Islet of Langerhans (tissue), 1 donor: ENCODE measurements around the gene NMT2.

Source experiments
- FAIRE-seq: peaks from one replicate; lab custom pipeline; 2011; peaks lifted over from hg19 to GRCh38; lab: Jason Lieb, UNC

Gene NMT2

DNA sequence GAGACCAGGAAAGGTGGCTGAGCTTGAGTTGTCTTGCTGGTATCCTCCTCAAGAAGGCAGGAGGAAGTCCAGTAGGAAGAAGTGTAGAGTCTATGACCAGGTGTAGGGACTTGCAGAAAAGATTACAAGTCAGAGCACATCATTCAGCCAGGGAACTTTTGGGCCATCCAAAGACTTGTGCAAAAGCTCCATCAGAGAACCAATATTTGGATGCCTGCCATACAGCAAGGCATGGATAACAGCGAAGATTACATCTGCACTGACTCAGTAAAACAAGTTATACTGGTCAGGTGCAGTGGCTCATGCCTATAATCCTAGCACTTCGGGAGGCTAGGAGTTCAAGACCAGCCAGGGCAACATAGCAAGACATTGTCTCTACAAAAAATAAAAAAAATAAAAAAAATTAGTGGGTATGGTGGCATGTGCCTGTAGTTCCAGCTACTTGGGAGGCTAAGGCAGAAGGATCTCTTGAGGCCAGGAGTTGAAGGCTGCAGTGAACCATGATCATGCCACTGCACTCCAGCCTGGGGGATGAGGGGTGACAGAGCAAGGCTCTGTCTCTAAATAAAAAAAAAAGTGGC lies 13.2 kb upstream of the NMT2 start:
- FAIRE-seq: no peak

DNA sequence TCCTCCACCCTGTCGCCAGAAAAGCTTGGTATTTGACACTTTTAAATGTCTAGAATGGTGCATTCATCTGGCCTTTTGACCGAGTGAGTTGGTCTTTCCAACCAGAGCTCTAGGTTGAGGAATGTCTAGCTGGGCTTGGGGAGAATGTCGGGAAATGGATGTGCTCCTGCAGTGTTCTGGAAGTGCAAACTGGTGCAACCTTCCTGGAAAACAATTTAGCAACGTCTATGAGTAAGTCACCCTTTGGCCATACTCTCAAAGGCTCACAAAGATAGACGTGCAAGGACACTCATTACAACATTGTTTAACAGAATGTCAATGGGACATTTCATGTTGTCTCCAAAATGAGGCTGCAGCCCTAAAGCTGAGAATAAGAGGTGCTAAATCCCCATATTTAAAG lies 12.2 kb upstream of the NMT2 start:
- FAIRE-seq: no peak

DNA sequence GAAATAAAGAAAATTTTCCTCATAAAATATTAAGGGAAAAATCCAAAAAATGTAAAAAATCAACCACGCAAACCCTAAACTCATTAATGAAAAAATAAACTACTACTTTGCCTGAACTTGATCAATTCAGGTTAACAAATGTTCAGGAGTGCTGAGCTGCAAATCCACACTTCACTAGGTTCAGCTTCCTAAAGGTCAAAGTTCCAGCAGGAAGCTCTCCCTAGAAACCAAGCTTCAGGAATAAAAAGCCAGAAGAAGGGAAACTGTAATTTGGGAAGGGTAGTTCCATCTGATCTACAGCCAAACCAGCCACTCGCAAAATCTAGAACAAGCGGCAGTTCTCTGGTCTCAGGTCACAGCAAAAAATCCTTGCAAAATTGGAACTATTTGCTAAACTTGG lies 7.8 kb upstream of the NMT2 start:
- no peak for FAIRE-seq

DNA sequence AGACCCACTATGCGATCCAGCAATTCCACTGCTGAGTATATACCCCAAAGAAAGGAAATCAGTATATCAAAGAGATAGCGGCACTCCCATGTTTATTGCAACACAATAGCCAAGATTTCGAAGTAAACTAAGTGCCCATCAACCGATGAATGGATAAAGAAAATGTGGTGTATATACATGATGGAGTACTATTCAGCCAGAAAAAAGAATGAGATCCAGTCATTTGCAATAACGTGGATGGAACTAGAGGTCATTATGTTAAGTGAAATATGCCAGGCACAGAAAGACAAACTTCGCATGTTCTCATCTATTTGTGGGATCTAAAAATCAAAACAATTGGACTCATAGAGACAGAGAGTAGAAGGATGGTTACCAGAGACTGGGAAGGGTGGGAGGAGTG lies 7.1 kb upstream of the NMT2 start:
- FAIRE-seq: no peak

DNA sequence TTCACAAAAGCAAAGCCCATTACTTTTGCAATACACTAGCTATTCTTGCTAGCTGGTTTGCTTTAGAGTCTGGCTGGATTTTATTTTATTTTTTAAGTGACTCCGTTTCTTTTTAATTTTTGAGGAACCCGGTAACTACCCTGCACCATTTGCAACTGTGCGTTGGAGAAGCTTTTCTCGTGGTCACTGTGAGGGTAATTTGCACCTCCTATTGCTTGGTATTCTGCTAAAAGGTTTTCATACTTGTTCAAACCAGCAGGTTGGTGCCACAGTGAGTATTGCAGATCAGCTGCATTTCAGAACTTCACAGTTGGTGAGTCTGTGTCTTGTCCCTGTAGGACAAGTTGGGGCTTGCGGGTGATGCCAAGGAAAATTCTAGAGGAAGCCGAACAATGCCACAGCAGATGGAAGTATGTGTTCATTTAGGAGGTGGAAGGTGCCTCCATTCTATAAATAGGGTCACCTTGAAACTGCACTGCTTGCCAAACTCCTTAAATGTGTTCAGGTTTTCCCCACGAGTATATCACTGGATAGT lies 3.9 kb upstream of the NMT2 start:
- FAIRE-seq: no peak

DNA sequence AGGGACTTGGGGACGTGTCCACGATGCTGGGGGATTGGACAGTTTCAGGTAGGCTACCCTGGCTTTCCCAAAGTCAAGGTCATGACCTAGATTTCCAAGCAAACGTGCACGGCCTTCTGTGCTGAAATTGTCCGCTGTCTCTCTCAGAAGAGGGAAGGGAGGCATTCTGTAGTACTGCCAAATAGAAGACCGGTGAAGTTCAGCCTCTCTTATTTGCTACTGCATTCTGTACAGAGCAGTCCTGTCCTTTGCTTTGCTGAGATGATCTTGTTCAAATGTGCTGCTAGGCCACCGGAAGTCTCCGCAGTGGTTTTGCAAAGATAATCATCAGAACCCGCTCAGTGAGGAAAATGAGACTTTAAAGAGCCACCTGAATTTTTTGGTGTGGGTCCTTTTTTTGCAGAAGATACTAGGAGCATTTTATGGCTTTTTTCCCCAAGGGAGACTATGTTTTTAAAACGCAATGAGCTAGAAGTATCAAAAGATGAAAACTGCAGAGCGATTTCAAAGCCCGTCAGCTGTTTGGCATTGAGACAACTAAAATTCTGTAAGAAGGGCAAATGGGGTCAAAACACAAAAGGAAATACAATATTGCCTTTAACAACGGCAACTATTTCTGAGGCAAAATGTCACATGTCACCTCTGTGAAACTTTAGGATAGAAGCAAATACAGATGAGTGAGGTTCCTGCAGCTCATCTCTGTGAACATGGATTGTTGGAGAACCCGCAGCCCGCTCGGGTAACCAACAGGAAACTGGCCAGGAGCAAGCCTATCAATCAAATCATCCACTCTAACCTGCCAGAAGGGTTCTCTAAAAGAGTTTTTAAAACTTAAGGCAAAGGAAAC lies 1.3 kb upstream of the NMT2 start:
- no peak for FAIRE-seq

DNA sequence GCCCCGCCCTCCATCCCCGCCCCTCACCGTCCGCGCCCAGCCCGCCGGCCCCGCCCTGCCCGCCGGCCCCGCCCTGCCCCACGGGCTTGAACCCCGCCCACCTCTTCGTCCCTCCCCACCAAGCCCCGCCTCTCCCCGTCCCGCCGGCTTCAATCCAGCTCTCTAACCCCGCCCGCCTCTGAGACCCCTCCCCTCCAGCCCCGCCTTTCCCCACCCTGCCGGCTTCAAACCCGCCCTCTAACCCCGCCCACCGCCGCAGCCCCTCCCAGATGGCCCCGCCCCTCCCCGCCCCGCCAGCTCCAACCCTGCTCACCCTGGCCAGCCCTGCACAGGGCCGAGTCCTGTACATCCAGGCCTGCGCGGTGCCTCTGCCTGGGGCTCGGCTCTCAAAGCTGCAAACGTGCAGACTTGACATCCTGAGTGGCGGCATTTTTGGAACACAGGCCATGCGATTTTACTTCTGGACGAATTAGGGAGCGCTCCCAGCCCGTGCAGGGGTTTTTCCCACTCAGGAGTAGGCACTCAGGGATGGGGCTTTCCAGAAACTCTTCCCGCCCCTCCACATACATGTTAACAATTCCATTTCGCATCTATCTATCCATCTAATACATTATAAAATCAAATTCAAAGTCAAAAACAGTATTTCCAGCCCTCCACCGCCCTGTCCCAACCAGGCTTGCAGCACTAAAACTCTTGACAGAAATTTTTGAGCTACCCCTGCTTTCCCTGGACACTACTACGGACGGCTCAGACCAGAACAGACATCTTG lies 477 bp upstream of the NMT2 start:
- no peak for FAIRE-seq

DNA sequence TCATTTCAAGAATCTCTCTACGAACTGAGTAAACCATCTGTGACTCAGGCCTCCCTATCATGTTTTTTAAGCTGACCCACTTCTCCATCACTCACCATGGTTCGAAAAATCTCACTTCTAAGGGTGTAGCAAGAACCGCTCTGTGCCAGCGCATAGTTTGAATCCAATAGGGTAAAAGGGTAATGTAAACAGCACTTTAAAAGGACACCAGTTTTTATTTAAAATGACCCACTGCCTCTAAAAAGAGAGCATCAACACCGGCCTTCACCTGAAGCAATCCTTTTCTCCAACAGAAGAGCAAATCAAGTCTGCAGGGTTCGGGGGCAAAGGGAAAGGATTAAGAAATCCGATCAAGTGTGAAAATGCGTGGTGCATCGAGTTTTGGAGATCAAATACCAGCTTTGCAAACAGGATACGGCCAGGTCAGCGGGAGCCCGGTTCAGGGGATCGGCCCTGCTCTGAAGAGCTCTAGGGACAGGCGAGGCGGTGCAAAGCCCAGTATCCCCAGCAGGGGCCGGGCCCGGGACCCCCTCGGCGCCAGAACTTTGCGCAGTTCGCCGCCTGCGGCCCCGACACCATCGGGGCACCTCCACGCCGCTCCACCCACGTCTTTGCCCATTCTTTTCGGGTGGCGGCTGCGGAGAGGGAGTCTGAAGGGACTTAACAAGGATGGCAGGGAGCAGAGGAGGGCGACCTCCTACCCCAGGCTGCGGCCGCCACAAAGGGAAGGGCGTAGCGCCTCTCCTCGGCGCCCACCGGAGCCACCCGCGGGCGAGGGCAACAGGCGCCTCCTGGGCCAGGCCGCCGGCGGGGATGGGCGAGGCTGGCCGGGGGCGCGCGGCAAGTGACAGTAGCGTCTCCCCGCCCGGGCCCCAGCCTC lies 842 bp downstream of the NMT2 start:
- no peak for FAIRE-seq

DNA sequence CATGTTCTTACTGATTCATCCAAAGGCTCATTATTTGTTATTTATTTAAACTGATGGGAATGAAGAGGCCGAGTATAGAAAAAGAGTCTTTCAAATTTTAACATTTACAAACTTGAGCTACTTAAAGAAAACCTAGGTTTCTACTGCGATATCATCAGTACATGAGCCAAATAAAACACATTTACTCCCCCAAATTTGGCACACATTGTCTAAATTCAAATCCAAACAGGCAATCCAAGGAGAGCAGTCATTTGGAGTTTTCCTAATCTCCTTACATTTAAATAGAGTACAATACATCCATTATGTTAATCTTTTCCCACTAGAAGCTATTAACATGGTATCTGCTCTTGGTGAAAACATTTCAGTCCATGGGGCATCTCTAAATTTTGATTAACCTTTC lies 2.2 kb downstream of the NMT2 start:
- no peak for FAIRE-seq

DNA sequence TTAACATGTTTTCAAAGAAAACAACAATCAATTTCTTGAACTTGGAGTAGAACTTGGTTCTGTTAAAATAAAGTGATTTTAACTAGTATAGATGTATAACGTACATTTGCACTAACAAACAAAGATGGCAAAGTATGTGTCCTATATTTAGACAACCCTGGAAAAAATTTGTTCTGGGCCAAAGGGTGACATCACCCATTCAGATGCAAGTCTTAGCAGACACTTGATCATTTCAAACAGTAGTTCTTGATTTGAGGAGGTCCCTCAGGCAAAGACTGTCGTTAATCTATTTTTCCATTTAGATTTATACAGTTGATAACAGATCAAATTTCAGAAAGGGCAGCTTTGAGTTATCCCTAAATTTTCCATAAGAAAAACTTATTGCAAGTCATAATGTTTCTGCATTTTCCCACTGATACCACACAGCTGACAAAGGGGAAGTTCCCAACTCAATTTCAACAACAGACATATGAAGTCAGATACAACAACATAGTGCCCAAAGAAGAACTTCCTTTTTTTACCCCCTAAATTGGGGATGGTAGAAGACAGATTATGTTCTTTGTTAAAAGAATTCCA lies 5.2 kb downstream of the NMT2 start:
- no peak for FAIRE-seq

DNA sequence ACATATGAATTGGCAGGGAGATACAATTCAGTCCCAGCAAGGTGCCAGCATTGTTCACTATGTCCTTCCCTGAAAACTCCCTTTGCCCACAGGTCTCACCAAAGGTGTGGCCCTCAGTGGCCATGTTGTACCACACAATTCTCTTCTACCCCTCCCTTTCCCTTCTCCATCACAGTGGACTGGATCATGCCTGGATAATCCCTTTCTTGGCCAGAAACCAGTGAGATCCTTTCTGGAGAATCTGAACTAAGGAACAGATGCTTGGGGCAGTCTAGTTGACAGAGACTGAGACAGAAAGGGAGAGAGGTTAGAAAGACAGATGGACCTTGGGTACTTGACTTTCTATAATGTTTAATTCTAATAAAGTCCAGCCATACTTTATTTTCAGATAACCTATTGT lies 9.5 kb downstream of the NMT2 start:
- FAIRE-seq: no peak

DNA sequence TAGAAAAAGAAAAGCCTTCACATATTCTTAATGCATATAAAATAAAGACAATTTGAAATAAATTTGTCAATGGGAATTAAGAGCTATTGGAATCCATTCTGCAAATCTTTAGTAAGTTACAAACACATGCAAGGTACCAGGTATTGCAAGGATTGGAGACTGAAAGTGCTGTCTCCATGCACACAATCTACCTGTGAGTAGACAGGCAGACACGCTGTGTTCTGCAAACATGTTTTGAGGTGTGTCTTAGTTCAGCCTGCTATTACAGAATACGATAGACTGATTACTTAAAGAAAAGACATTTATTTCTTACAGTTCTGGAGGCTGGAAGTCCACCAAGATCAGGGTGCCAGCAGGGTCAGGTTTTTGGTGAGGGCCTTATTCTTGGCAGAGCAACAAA lies 10.0 kb downstream of the NMT2 start:
- FAIRE-seq: no peak

DNA sequence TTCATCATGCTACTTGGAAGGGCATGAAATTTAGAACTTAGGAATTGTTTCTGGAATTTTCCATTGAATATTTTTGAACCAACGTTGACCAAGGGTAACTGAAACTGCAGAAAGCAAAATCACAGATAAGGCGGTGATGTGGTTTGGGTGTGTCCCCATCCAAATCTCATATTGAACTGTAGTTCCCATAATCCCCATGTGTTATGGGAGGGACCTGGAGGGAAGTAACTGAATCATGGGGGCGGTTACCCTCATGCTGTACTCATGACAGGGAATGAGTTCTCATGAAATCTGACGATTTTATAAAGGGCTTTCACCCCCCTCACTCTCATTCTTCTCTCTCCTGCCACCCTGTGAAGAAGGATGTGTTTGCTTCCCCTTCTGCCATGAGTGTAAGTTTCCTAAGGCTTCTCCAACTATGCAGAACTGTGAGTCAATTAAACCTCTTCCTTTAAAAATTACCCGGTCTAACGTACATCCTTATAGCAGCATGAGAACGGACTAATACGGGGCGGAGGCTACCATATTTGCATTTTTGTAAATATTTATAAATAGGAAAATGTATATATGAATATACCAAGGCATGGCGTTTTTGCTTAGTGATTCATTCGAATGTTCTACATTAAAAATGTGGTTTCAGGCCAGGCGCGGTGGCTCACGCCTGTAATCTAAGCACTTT lies 12.4 kb downstream of the NMT2 start:
- no peak for FAIRE-seq

DNA sequence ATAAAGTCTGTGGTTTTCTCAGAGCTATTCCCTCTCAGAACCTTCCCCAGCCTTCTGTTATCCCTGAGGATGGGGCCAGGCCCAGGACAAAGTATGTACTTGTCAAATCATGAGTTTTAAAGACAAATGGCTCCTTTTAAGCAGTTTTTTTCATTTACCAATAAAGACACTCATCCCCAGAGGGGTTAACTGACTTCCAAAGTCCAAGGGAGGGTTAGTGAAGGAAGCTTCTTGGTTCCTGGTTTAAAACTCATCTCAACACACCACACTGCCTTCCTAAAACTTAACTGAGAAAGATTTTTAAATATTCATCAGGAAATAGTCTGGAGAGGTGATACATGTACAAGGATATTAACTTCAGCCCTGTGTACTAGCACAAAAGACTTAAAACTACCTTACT lies 15.9 kb downstream of the NMT2 start:
- no peak for FAIRE-seq

DNA sequence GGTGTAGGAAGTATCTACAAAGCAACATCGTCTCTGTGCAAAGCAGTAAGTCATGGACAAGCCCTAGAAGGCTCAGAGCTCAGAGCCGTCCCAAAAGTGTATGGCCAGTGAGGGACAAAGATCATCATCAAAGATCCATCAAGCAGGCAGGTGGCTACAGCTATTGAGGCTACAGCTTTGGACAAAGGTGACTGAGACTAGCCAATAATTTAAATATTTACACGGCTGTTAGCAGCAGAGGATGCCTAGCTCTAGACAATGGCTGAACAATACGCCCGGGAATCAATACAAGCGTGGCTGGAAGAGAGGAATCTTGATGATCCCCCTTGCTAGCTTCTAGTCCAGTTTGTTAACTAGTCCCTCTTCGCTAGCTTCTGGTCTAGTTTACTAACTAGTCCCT lies 17.9 kb downstream of the NMT2 start:
- no peak for FAIRE-seq

DNA sequence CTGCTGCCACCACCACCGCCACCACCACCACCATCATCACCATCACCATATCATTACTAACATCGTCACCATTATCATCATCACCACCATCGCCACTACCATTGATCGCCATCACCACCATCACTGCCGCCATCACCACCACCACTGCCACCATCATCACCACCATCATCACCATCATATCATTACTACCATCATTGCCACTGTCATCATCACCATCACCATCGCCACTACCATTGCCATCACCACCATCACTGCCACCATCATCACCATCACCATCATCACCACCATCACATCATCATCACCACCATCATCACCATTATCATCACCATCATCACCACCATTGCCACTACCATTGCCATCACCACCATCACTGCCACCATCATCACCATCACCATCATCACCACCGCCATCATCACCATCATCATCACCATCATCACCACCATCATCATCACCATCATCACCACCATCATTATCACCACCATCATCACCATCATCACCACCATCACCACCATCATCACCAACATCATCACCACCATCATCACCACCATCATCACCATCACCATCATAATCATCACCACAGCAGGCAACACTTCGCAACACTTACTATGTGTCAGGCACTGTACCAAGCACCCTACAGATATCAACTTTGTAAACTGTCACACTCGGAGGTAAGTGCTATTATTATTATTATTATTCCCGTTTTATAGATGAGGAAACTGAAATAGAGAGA lies 19.3 kb downstream of the NMT2 start:
- FAIRE-seq: no peak

DNA sequence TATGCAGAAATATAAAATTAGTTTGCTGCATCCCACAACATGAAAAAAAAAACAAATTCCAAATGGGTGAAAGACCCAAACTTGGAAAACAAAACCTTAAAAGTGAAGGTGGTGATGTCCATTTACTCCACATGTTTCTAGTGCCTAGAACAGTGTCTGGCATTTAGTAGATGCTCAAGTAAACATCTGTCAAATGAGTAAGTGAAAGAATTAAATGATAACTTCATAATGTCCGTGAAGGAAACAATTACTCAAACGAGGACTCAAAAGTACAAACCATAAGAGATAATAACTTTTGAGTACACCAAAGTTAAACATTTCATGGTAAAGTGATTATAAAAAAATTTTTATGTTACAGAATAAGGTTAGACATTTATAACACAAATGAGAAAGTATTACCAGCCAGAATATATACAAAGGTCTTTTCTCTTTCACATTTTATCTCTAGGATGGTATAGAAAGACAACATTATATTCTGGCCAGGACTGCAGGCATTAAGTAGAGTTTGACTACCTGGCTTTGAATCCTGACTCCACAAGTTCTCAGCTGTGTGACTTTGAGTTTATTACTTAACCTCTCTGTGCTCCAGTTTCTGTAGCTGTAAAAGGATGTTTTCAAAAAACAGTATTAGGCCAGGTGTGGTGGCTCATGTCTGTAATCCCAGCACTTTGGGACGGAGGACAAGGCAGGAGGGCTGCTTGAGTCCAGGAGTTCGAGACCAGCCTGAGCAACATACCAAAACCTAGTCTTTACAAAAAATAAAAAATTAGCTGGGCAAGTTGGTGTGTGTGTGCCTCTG lies 20.7 kb downstream of the NMT2 start:
- no peak for FAIRE-seq

DNA sequence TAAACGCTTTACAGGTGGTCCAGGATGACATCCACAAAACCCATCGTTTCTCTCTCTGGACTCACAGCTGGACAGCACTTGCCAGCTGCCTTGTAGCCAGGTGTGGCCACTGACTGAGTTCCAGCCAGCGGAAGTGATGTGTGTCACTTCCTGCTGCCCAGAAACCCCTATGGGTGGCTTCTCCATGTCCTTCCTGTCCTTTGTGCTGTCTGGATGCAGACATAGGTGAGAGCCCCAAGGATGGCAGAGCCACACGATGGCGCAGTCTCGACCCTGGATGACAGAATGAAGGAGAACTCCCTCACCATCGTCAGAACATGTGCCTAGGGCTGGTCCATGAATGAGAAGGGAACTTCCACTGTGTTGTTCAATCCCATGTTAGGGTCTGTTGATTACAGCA lies 22.1 kb downstream of the NMT2 start:
- no peak for FAIRE-seq

DNA sequence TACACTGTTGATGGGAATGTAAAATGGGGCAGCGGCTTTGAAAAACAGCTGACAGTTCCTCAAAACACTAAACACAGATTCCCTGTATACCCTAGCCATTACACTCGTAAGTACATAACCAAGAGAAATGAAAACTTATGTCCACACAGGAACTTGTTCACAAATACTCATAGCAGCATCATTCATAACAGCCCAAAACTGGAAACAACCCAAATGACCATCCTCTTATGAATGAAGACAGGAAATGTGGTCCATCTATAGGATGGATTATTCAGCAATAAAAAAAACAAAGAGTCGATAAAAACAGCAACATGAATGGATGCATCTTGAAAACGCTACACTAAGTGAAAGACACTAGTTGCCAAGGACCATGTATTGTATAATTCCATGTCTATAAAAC lies 23.7 kb downstream of the NMT2 start:
- no peak for FAIRE-seq
